HepG2 (cell line): ENCODE results near the gene C16orf95. TPM values are rescaled to one million over a fixed set of nuclear protein-coding genes. Genes with fewer than 3 reads are reported as not detected.

Source experiments
- HOXA7 ChIP-seq: sonication (generic); formaldehyde crosslinking; IDR thresholded peaks from 2 replicates; pipeline ENCODE4 v1.8.1; 2022; ENCODE audit warnings: mild to moderate bottlenecking, missing genetic modification reagents, moderate library complexity
- HOXD1 ChIP-seq: sonication (generic); formaldehyde crosslinking; IDR thresholded peaks from 2 replicates; pipeline ENCODE4 v1.5.0; 2020; ENCODE audit warnings: missing genetic modification reagents
- MEIS2 ChIP-seq: sonication (generic); formaldehyde crosslinking; IDR thresholded peaks from 2 replicates; pipeline ENCODE4 v1.9.0; 2021; ENCODE audit warnings: mild to moderate bottlenecking, missing genetic modification reagents
- SALL2 ChIP-seq: sonication (generic); formaldehyde crosslinking; IDR thresholded peaks from 2 replicates; pipeline ENCODE4 v1.8.1; 2023; ENCODE audit warnings: mild to moderate bottlenecking, missing genetic modification reagents, inconsistent platforms
- SETDB1 ChIP-seq: sonication (generic); formaldehyde crosslinking; IDR thresholded peaks from 2 replicates; pipeline ENCODE4 v1.5.1; 2020; ENCODE audit warnings: missing genetic modification reagents, mild to moderate bottlenecking, borderline replicate concordance
- SKI ChIP-seq: fragments of 450-650 bp; IDR thresholded peaks from one replicate; pipeline ENCODE4 v1.6.1; 2018; ENCODE audit warnings: mild to moderate bottlenecking; ENCODE audit not compliant: partially characterized antibody
- SNRNP70 ChIP-seq: fragments of 200-400 bp; formaldehyde crosslinking; IDR thresholded peaks from 2 replicates; pipeline ENCODE4 v1.6.1; 2017; ENCODE audit warnings: mild to moderate bottlenecking, low read depth, low read length, moderate library complexity
- ZFP82 ChIP-seq: sonication (generic); formaldehyde crosslinking; IDR thresholded peaks from 2 replicates; pipeline ENCODE4 v1.5.1; 2020; ENCODE audit warnings: mild to moderate bottlenecking, missing genetic modification reagents, borderline replicate concordance
- ZFP90 ChIP-seq: sonication (generic); formaldehyde crosslinking; IDR thresholded peaks from 2 replicates; pipeline ENCODE4 v1.8.0; 2022; ENCODE audit warnings: missing genetic modification reagents, mild to moderate bottlenecking, inconsistent platforms, borderline replicate concordance
- ZMAT3 ChIP-seq: sonication (generic); formaldehyde crosslinking; conservative IDR thresholded peaks from 2 replicates; pipeline ENCODE4 v1.7.0; 2021; ENCODE audit warnings: missing genetic modification reagents
- ZNF17 ChIP-seq: sonication (generic); formaldehyde crosslinking; IDR thresholded peaks from 2 replicates; pipeline ENCODE4 v1.5.0; 2020; ENCODE audit warnings: mild to moderate bottlenecking, missing genetic modification reagents
- ZNF296 ChIP-seq: sonication (generic); formaldehyde crosslinking; conservative IDR thresholded peaks from 2 replicates; pipeline ENCODE4 v1.5.0; 2020; ENCODE audit warnings: mild to moderate bottlenecking, missing genetic modification reagents
- ZNF317 ChIP-seq: sonication (generic); formaldehyde crosslinking; IDR thresholded peaks from 2 replicates; pipeline ENCODE4 v1.5.0; 2020; ENCODE audit warnings: mild to moderate bottlenecking, missing genetic modification reagents
- ZNF326 ChIP-seq: sonication (generic); formaldehyde crosslinking; IDR thresholded peaks from 2 replicates; pipeline ENCODE4 v1.4.0; 2020; ENCODE audit warnings: missing genetic modification reagents, borderline replicate concordance
- ZNF34 ChIP-seq: sonication (generic); formaldehyde crosslinking; IDR thresholded peaks from 2 replicates; pipeline ENCODE4 v1.4.0; 2020; ENCODE audit warnings: mild to moderate bottlenecking, missing genetic modification reagents, borderline replicate concordance
- ZNF660 ChIP-seq: sonication (generic); formaldehyde crosslinking; IDR thresholded peaks from 2 replicates; pipeline ENCODE4 v1.5.1; 2020; ENCODE audit warnings: mild to moderate bottlenecking, low read depth, missing genetic modification reagents, borderline replicate concordance
- ZNF674 ChIP-seq: sonication (generic); formaldehyde crosslinking; IDR thresholded peaks from 2 replicates; pipeline ENCODE4 v1.5.0; 2020; ENCODE audit warnings: low read depth, mild to moderate bottlenecking, missing genetic modification reagents
- ZNF713 ChIP-seq: sonication (generic); formaldehyde crosslinking; IDR thresholded peaks from 2 replicates; pipeline ENCODE4 v1.4.0; 2020; ENCODE audit warnings: mild to moderate bottlenecking, missing genetic modification reagents
- ZNF768 ChIP-seq: sonication (generic); formaldehyde crosslinking; IDR thresholded peaks from 2 replicates; pipeline ENCODE4 v1.4.0; 2020; ENCODE audit warnings: missing genetic modification reagents
- ZNF773 ChIP-seq: sonication (generic); formaldehyde crosslinking; IDR thresholded peaks from 2 replicates; pipeline ENCODE4 v1.4.0; 2020; ENCODE audit warnings: missing genetic modification reagents, borderline replicate concordance
- ZNF879 ChIP-seq: sonication (generic); formaldehyde crosslinking; IDR thresholded peaks from 2 replicates; pipeline ENCODE4 v1.8.1; 2023; ENCODE audit warnings: missing genetic modification reagents
- ZSCAN20 ChIP-seq: sonication (generic); formaldehyde crosslinking; IDR thresholded peaks from 2 replicates; pipeline ENCODE4 v1.4.0; 2020; ENCODE audit warnings: missing genetic modification reagents, mild to moderate bottlenecking, borderline replicate concordance
- polyA plus RNA-seq, 8 experiments: library from polyadenylated mRNA; depleted of rRNA in 3 of 8; stranded (reverse) in 7 of 8; unstranded in 1 of 8; fragments of >200 nt; fragmentation: Illumina TruSeq in 4 of 8; extraction: Trizol in 4 of 8; gene quantifications; 2 replicates each; pipeline versions ENCODE4 v1.2.1 to v1.2.3, GENCODE V29; 2011 to 2016; ENCODE audit warnings: low read depth in 4 of 8, missing spikeins in 1 of 8, mixed read lengths in 1 of 8; ENCODE audit not compliant: insufficient read depth in 1 of 8
- total RNA-seq, 5 experiments: library from RNA; depleted of rRNA; stranded (reverse); fragments of >200 nt; fragmentation: Illumina TruSeq; extraction: Trizol; gene quantifications; 2 replicates each; pipeline ENCODE4 v1.2.3, GENCODE V29; 2016; ENCODE audit warnings: low read depth in 1 of 5
- TF ChIP-seq, protein P1 (sequence below): sonication (generic); formaldehyde crosslinking; IDR thresholded peaks from 2 replicates; pipeline ENCODE4 v1.5.1; 2020; ENCODE audit warnings: mild to moderate bottlenecking, moderate library complexity, missing genetic modification reagents
- TF ChIP-seq, protein P2 (sequence below): sonication (generic); formaldehyde crosslinking; IDR thresholded peaks from 2 replicates; pipeline ENCODE4 v1.9.0; 2022; ENCODE audit warnings: missing genetic modification reagents, mild to moderate bottlenecking, borderline replicate concordance
- TF ChIP-seq, protein P3 (sequence below): sonication (generic); formaldehyde crosslinking; IDR thresholded peaks from 2 replicates; pipeline ENCODE4 v1.8.1; 2023; ENCODE audit warnings: mild to moderate bottlenecking, missing genetic modification reagents
- TF ChIP-seq, protein P4 (sequence below): sonication (generic); formaldehyde crosslinking; IDR thresholded peaks from 2 replicates; pipeline ENCODE4 v1.5.0; 2020; ENCODE audit warnings: missing genetic modification reagents

Gene C16orf95
- total and polyA plus RNA-seq, 2 of the 13 experiments (the other 11 are each of a cell fraction or from before 2014, with no cell fraction given): 2.8 to 8.6 TPM

DNA sequence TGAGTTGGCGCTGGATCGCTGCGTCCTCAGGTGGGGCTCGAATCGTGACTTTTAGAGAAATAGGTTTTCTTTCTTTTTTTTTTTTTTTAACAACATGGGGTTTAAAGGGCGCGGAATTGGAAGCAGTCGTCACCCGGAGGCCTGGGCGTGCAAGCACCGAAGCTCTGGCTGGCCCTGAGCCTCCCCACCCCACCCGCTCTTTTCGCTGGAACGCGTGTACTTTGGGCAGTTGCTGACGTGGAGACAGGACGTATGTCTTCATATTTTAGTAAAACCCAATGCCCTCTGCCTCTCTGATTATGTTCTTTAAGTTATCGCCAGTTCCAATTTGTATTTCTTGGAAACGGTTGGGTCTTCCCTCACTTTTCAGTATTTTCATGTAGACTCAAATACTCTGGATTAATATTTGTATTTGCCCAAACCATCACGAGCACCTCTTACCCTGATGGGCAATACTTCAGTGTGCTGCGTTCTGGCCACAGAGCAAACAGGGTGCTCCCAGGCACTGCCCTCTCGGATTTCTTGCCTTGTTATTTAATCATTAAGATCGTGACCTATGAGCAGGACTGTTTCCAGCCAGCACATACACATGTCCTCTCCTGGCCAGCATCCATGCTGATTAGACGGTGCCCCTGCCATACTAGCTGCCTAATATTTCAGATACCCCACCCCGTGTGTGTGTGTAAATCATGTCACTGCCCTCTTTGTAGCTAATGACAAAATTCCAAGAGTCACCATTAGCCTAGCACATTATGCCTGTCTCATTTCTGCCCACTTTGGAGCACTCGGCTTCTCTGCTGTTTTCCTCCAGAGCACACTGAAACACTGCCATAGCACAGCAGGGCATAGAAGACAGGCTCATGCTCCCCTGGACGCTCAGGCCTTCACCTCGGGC is 805 bp upstream of the C16orf95 start (continued):
- TF ChIP-seq, protein P1, sequence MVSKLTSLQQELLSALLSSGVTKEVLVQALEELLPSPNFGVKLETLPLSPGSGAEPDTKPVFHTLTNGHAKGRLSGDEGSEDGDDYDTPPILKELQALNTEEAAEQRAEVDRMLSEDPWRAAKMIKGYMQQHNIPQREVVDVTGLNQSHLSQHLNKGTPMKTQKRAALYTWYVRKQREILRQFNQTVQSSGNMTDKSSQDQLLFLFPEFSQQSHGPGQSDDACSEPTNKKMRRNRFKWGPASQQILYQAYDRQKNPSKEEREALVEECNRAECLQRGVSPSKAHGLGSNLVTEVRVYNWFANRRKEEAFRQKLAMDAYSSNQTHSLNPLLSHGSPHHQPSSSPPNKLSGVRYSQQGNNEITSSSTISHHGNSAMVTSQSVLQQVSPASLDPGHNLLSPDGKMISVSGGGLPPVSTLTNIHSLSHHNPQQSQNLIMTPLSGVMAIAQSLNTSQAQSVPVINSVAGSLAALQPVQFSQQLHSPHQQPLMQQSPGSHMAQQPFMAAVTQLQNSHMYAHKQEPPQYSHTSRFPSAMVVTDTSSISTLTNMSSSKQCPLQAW (CRISPR knock-in tag): peak; percentile 46; the same call in 1 of the 2 replicates
- no peak for TF ChIP-seq ZNF713 (CRISPR knock-in tag)
- 0 out of 2 replicates have a peak, but pooled peaks have one; percentile 14 for TF ChIP-seq ZNF326 (CRISPR knock-in tag)
- no peak for TF ChIP-seq SETDB1 (CRISPR knock-in tag)
- TF ChIP-seq MEIS2 (CRISPR knock-in tag): no peak
- no peak for TF ChIP-seq ZNF674 (CRISPR knock-in tag)
- TF ChIP-seq ZNF773: no peak
- TF ChIP-seq SNRNP70: no peak
- TF ChIP-seq, protein P2, sequence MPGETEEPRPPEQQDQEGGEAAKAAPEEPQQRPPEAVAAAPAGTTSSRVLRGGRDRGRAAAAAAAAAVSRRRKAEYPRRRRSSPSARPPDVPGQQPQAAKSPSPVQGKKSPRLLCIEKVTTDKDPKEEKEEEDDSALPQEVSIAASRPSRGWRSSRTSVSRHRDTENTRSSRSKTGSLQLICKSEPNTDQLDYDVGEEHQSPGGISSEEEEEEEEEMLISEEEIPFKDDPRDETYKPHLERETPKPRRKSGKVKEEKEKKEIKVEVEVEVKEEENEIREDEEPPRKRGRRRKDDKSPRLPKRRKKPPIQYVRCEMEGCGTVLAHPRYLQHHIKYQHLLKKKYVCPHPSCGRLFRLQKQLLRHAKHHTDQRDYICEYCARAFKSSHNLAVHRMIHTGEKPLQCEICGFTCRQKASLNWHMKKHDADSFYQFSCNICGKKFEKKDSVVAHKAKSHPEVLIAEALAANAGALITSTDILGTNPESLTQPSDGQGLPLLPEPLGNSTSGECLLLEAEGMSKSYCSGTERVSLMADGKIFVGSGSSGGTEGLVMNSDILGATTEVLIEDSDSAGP (CRISPR knock-in tag): no peak
- no peak for TF ChIP-seq ZFP82 (CRISPR knock-in tag)
- no peak for TF ChIP-seq ZNF879
- no peak for TF ChIP-seq ZNF17 (CRISPR knock-in tag)
- TF ChIP-seq ZNF296 (CRISPR knock-in tag): no peak
- TF ChIP-seq ZNF660 (CRISPR knock-in tag): no peak
- no peak for TF ChIP-seq ZMAT3 (CRISPR knock-in tag)
- TF ChIP-seq SKI: no peak
- no peak for TF ChIP-seq HOXD1 (CRISPR knock-in tag)
- TF ChIP-seq, protein P3, sequence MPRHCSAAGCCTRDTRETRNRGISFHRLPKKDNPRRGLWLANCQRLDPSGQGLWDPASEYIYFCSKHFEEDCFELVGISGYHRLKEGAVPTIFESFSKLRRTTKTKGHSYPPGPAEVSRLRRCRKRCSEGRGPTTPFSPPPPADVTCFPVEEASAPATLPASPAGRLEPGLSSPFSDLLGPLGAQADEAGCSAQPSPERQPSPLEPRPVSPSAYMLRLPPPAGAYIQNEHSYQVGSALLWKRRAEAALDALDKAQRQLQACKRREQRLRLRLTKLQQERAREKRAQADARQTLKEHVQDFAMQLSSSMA: no peak
- no peak for TF ChIP-seq ZNF768
- TF ChIP-seq ZNF317 (CRISPR knock-in tag): no peak
- TF ChIP-seq, protein P4, sequence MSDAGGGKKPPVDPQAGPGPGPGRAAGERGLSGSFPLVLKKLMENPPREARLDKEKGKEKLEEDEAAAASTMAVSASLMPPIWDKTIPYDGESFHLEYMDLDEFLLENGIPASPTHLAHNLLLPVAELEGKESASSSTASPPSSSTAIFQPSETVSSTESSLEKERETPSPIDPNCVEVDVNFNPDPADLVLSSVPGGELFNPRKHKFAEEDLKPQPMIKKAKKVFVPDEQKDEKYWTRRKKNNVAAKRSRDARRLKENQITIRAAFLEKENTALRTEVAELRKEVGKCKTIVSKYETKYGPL (CRISPR knock-in tag): no peak
- TF ChIP-seq ZSCAN20: no peak
- TF ChIP-seq ZNF34 (CRISPR knock-in tag): no peak
- TF ChIP-seq SALL2 (CRISPR knock-in tag): 0 out of 2 replicates have a peak, but pooled peaks have one; percentile 49
- TF ChIP-seq HOXA7 (CRISPR knock-in tag): no peak
- no peak for TF ChIP-seq ZFP90
